Suprapubic skin (tissue), 4 donors: ENCODE measurements around the gene NDUFS2. TPM values are rescaled to one million over a fixed set of nuclear protein-coding genes. Genes with fewer than 3 reads are reported as not detected.

ENCODE experiments used
- DNase-seq, 2 donors: peaks; one replicate each; pipeline ENCODE4 v3.0.0-alpha.2; 2019; ENCODE audit warnings: low spot score in 2 of 2
- H3K27ac ChIP-seq: fragments of 200-600 bp; sonication (generic); one replicate; pipeline ENCODE4 v1.5.1; 2019
- H3K27me3 ChIP-seq: fragments of 200-600 bp; sonication (generic); one replicate; pipeline ENCODE4 v1.5.1; 2019
- H3K36me3 ChIP-seq: fragments of 200-600 bp; sonication (generic); one replicate; pipeline ENCODE4 v1.5.1; 2019
- H3K4me1 ChIP-seq: fragments of 200-600 bp; sonication (generic); one replicate; pipeline ENCODE4 v1.5.1; 2019
- H3K4me3 ChIP-seq: fragments of 200-600 bp; sonication (generic); one replicate; pipeline ENCODE4 v1.5.1; 2019; ENCODE audit warnings: mild to moderate bottlenecking
- H3K9me3 ChIP-seq: fragments of 200-600 bp; sonication (generic); one replicate; pipeline ENCODE4 v1.5.1; 2019
- EP300 ChIP-seq: sonication (generic); formaldehyde crosslinking; IDR thresholded peaks from one replicate; pipeline ENCODE4 v1.6.1; 2017; ENCODE audit warnings: antibody characterized with exemption
- POLR2A ChIP-seq, 2 donors: fragments of 450-650 bp; IDR thresholded peaks; one replicate each; pipeline ENCODE4 v1.6.1; 2017; ENCODE audit warnings: antibody characterized with exemption in 2 of 2, mild to moderate bottlenecking in 2 of 2, moderate library complexity in 2 of 2
- POLR2AphosphoS5 ChIP-seq, 3 donors: sonication (generic); formaldehyde crosslinking; IDR thresholded peaks; one replicate each; pipeline ENCODE4 v1.6.1; 2017; ENCODE audit warnings: antibody characterized with exemption in 3 of 3
- whole genome bisulfite sequencing: methylation state at CpG from one replicate; pipeline ENCODE4 v1.1.5; 2018; 5-methylcytosine and 5-hydroxymethylcytosine counted together
- total RNA-seq, 4 donors: library from RNA; depleted of rRNA; stranded (reverse); fragments of >200 nt; gene quantifications; one replicate each; pipeline ENCODE4 v1.1.0, GENCODE V29; 2016
- TF ChIP-seq, protein P1 (sequence below), 2 donors: fragments of 200-600 bp in 1 of 2; fragments of 450-650 bp in 1 of 2; sonication (generic) in 1 of 2; IDR thresholded peaks; one replicate each; pipeline ENCODE4 v1.5.1; 2016 to 2019; ENCODE audit warnings: antibody characterized with exemption in 2 of 2, mild to moderate bottlenecking in 1 of 2, moderate library complexity in 1 of 2

The NDUFS2 gene
- total RNA-seq, 4 donors from 2014 or later: 99.1 to 132 (median 112) TPM

- 64% methylated on average over 6 of the region's 6 CpGs for WGBS
- DNase-seq: no peak
- Histone ChIP-seq H3K9me3 (no peaks in the 10 kb centered on the region), H3K36me3 (peaks cover 25% of the 10 kb centered on the region), H3K27me3 (no peaks in the 10 kb centered on the region), H3K4me1 (no peaks in the 10 kb centered on the region), H3K27ac (peak overlapping the region; percentile 18), H3K4me3 (peak overlapping the region; percentile 39)
- TF ChIP-seq POLR2AphosphoS5 (IDR thresholded peaks at IDR 0.05) (no peak), POLR2A (IDR thresholded peaks at IDR 0.05) (no peak), EP300 (no peak)
- TF ChIP-seq, protein P1, sequence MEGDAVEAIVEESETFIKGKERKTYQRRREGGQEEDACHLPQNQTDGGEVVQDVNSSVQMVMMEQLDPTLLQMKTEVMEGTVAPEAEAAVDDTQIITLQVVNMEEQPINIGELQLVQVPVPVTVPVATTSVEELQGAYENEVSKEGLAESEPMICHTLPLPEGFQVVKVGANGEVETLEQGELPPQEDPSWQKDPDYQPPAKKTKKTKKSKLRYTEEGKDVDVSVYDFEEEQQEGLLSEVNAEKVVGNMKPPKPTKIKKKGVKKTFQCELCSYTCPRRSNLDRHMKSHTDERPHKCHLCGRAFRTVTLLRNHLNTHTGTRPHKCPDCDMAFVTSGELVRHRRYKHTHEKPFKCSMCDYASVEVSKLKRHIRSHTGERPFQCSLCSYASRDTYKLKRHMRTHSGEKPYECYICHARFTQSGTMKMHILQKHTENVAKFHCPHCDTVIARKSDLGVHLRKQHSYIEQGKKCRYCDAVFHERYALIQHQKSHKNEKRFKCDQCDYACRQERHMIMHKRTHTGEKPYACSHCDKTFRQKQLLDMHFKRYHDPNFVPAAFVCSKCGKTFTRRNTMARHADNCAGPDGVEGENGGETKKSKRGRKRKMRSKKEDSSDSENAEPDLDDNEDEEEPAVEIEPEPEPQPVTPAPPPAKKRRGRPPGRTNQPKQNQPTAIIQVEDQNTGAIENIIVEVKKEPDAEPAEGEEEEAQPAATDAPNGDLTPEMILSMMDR (IDR thresholded peaks at IDR 0.05): no peak
Observed at GRCh38 chr1:161217831-161218230, 15.7 kb downstream of the NDUFS2 start.

DNA sequence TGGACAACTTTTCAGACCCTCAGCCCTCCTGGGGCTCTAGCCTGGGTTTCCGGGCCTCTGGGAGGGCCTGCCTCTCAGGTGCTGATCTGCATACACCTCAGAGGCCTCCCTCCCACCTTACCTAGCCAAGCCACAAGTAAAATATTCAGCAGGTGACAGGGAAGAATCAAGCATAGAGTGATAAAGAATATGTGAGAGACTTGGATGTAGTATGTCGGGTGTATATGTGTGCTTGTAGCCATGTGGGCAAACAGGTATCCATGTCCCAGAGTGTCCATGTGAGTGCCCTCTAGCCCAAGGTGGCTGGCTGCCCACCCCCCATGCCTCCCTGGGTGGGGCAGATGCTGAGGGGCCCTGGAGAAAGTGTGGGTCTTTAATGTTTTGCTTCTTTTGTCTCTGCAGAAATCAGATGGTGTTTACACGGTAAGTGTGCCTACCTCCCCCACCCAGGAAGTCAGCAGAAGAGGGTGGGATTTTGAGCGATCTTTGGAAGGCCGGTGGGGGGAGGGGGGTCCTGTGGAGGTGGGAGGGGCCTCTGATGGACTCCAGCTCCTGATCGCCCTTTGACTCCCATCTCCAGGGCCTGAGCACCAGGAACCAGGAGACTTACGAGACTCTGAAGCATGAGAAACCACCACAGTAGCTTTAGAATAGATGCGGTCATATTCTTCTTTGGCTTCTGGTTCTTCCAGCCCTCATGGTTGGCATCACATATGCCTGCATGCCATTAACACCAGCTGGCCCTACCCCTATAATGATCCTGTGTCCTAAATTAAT lies 16.3 kb downstream of the NDUFS2 start:
- no peak for DNase-seq

GRCh38 chr1:161219078-161219892 lies 17.1 kb downstream of the NDUFS2 start:
- H3K36me3 ChIP-seq: peaks cover 10% of the 10 kb centered on the region
- no peak overlapping the region for H3K27ac ChIP-seq
- no peaks in the 10 kb centered on the region for H3K4me1 ChIP-seq
- H3K9me3 ChIP-seq: no peaks in the 10 kb centered on the region
- no peak for TF ChIP-seq POLR2AphosphoS5 (IDR thresholded peaks at IDR 0.05)
- no peak for TF ChIP-seq EP300
- TF ChIP-seq, protein P1 (IDR thresholded peaks at IDR 0.05): no peak
- TF ChIP-seq POLR2A (IDR thresholded peaks at IDR 0.05): no peak
- DNase-seq: no peak
- H3K4me3 ChIP-seq: no peak overlapping the region
- H3K27me3 ChIP-seq: no peaks in the 10 kb centered on the region
- WGBS: 88% methylated on average over 5 of the region's 5 CpGs

More for the DNA sequence above, 16.3 kb downstream of the NDUFS2 start:
- H3K36me3 ChIP-seq: peaks cover 18% of the 10 kb centered on the region
- no peaks in the 10 kb centered on the region for H3K4me1 ChIP-seq
- H3K27me3 ChIP-seq: no peaks in the 10 kb centered on the region
- TF ChIP-seq, protein P1 (IDR thresholded peaks at IDR 0.05): no peak
- TF ChIP-seq POLR2A (IDR thresholded peaks at IDR 0.05): no peak
- no peak for TF ChIP-seq EP300
- TF ChIP-seq POLR2AphosphoS5 (IDR thresholded peaks at IDR 0.05): no peak
- H3K4me3 ChIP-seq: peak overlapping the region; percentile 39
- WGBS: 67% methylated on average over 8 of the region's 8 CpGs
- H3K9me3 ChIP-seq: no peaks in the 10 kb centered on the region
- no peak overlapping the region for H3K27ac ChIP-seq

DNA sequence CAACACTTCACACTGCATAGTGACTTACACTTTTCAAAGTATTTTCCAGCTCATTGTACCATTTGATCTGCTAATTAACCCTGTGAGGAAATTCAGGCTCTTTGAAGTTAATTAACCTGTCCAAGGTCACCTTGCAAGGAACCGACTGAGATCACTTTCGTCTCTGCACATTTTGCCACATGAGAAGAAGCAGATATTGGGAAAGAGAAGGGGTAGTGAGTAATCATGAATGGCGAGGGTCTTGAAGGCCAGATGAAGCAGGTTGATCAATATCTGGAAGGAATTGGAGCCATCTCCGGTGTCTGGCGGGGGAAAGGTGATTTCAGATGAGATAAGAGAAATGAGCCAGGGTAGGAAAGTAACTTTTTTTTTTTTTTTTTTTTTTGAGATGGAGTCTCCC lies 17.8 kb downstream of the NDUFS2 start:
- no peak for DNase-seq
- H3K36me3 ChIP-seq: peaks cover 4% of the 10 kb centered on the region
- H3K27ac ChIP-seq: no peak overlapping the region
- H3K9me3 ChIP-seq: no peaks in the 10 kb centered on the region
- H3K4me1 ChIP-seq: peaks cover 1% of the 10 kb centered on the region
- 81% methylated on average over 5 of the region's 5 CpGs for WGBS
- H3K27me3 ChIP-seq: no peaks in the 10 kb centered on the region
- TF ChIP-seq, protein P1 (IDR thresholded peaks at IDR 0.05): no peak
- TF ChIP-seq POLR2AphosphoS5 (IDR thresholded peaks at IDR 0.05): no peak
- TF ChIP-seq POLR2A (IDR thresholded peaks at IDR 0.05): no peak
- no peak overlapping the region for H3K4me3 ChIP-seq
